Natural killer cell treated with Interleukin-12 subunit alpha and Interleukin-12 subunit beta and Interleukin-15 and Interleukin-18, amount 100 ng/mL, for 72 hours (primary cell): ENCODE measurements around the gene ZNF639. TPM values are rescaled to one million over a fixed set of nuclear protein-coding genes. Genes with fewer than 3 reads are reported as not detected.
A peak's percentile ranks its signal among the peaks of the same experiment; 100 is the strongest.
"Not testable (repeated sequence)": the region's sequence is repeated elsewhere in the genome, so short reads cannot be mapped to it uniquely, and the experiment has no call there.

Experiments
- ATAC-seq, 2 donors: fragments of 150-1000 bp; cut with Tn5 transposase in 1 of 2; sonication (Bioruptor Pico), chemical (Tn5 transposase) in 1 of 2; 2 replicates each; pipeline ENCODE4 v1.10.0; 2021
- DNase-seq: peaks from one replicate; pipeline ENCODE4 v3.0.0; 2022; ENCODE audit warnings: low spot score
- H3K27ac Mint-ChIP-seq, 2 donors: 1 replicate in 1 of 2; 2 replicates in 1 of 2; pipeline ENCODE4 v1.8.0; 2022; ENCODE audit warnings: mixed read lengths in 2 of 2, mild to moderate bottlenecking in 1 of 2, moderate library complexity in 1 of 2
- H3K27me3 Mint-ChIP-seq, 2 donors: 1 replicate in 1 of 2; 2 replicates in 1 of 2; pipeline ENCODE4 v1.8.0; 2022; ENCODE audit warnings: mixed read lengths in 2 of 2
- H3K36me3 Mint-ChIP-seq: one replicate; pipeline ENCODE4 v1.8.0; 2022; ENCODE audit warnings: mixed read lengths
- H3K4me1 Mint-ChIP-seq, 2 donors: 1 replicate in 1 of 2; 2 replicates in 1 of 2; pipeline ENCODE4 v1.8.0; 2022; ENCODE audit warnings: low read depth in 2 of 2, mixed read lengths in 2 of 2, mild to moderate bottlenecking in 1 of 2
- H3K4me3 Mint-ChIP-seq: one replicate; pipeline ENCODE4 v1.8.0; 2022; ENCODE audit warnings: mixed read lengths
- H3K9me3 Mint-ChIP-seq: 2 replicates; pipeline ENCODE4 v1.8.0; 2022; ENCODE audit warnings: mixed read lengths
- total RNA-seq, 2 donors: library from RNA; stranded (reverse); gene quantifications; one replicate each; pipeline ENCODE4 v1.2.3, GENCODE V29; 2022

ZNF639 gene
- total RNA-seq, 2 donors from 2014 or later = 34.2 to 41.7 TPM

DNA sequence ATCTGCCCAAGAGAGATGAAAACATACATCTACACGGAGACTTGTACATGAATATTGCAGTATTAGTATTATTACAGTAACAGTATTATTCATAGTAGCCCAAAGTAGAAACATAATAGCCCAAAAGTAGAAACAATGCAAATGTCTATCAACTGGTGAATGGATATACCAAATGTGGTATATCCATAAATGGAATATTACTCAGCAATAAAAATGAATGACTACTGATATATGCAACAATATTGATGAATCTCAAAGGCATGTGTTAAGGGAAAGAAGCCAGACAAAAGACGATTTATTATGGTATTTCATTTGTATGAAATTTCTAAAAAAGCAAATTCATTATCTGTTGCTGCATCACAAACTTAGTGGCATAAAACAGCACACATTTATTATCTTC, 23.5 kb upstream of the ZNF639 start:
- DNase-seq (no peak), ATAC-seq (no peak)
- Mint-ChIP-seq H3K4me3 (no peak overlapping the region), H3K27me3 (peaks cover 24 to 26% of the 10 kb centered on the region in 2 donors), H3K4me1 (peaks cover 0 to 3% of the 10 kb centered on the region in 2 donors), H3K27ac (no peak overlapping the region), H3K36me3 (no peaks in the 10 kb centered on the region), H3K9me3 (no peaks in the 10 kb centered on the region)

DNA sequence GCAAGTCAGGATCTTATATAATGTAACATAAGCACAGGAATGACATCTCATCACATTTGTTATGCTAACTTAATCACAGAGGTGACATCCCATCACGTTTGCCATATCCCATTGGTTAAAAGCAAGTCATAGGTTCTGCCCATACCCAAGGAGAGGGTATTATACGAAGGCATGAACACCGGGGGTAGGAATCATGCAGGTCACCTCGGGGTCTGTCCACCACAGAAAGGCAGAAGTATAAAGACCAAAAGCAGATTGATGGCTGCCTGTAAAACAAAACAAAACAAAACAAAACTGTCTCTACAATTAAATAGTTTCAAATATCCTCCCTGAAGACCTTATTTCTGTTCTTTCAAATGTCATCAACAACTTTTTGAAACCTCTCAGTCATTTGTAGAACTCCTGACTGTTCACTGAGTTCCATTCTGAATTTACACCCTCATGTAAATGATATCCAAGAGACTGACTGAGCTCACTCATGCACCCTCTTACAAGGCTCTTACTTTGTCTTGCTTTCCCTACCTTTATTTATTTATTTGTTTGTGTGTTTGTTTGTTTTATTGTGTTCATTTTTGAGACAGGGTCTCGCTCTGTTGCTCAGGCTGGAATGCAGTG, 22.7 kb upstream of the ZNF639 start:
- no peaks in the 10 kb centered on the region for H3K9me3 Mint-ChIP-seq
- H3K36me3 Mint-ChIP-seq = no peaks in the 10 kb centered on the region
- ATAC-seq = no peak
- peaks cover 23 to 24% of the 10 kb centered on the region in 2 donors for H3K27me3 Mint-ChIP-seq
- H3K27ac Mint-ChIP-seq = no peak overlapping the region
- DNase-seq = no peak
- H3K4me1 Mint-ChIP-seq = peaks cover 0 to 3% of the 10 kb centered on the region in 2 donors
- H3K4me3 Mint-ChIP-seq = no peak overlapping the region

DNA sequence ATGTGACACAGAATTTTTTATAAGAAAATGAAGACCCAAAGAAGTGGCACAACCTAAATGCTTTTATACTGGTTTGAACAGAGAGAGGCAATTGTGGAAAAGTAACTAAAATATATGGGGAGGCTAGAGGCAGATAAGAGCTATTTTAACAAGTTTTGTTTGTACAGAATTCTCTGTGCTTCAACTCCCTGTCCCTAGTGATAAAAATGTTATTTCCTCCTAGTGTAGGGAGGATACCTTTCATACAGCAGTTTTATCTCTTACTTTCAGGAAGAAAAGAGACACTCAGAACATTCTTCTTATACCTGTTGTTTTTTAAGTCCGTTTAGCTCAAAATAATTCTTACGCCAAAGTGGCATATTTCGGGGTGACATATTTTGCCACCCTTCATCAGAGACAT, 21.2 kb upstream of the ZNF639 start:
- no peak overlapping the region for H3K27ac Mint-ChIP-seq
- H3K27me3 Mint-ChIP-seq = peaks cover 22 to 33% of the 10 kb centered on the region in 2 donors
- H3K36me3 Mint-ChIP-seq = no peaks in the 10 kb centered on the region
- DNase-seq (no peak), ATAC-seq (no peak)
- H3K4me3 Mint-ChIP-seq = no peak overlapping the region
- no peaks in the 10 kb centered on the region for H3K9me3 Mint-ChIP-seq
- H3K4me1 Mint-ChIP-seq = peaks cover 0 to 3% of the 10 kb centered on the region in 2 donors

DNA sequence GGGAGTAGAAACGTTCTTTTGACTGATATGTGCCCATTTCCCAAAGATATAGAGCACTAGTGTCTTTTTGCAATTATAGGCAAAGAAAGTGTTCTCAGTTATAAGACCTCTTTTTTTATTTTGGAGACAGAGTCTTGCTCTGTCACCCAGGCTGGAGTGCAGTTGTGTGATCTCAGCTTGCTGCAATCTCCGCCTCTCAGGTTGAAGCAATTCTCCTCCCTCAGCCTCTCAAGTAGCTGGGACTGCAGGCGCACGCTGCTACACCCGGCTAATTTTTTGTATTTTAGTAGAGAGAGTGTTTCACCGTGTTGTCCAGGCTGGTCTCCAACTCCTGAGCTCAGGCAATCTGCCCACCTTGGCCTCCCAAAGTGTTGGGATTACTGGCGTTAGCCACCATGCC, 20.7 kb upstream of the ZNF639 start:
- Mint-ChIP-seq H3K4me3 (no peak overlapping the region), H3K36me3 (no peaks in the 10 kb centered on the region), H3K4me1 (peaks cover 0 to 3% of the 10 kb centered on the region in 2 donors), H3K9me3 (no peaks in the 10 kb centered on the region), H3K27ac (no peak overlapping the region), H3K27me3 (peaks cover 17 to 28% of the 10 kb centered on the region in 2 donors)
- DNase-seq (no peak), ATAC-seq (no peak)

DNA sequence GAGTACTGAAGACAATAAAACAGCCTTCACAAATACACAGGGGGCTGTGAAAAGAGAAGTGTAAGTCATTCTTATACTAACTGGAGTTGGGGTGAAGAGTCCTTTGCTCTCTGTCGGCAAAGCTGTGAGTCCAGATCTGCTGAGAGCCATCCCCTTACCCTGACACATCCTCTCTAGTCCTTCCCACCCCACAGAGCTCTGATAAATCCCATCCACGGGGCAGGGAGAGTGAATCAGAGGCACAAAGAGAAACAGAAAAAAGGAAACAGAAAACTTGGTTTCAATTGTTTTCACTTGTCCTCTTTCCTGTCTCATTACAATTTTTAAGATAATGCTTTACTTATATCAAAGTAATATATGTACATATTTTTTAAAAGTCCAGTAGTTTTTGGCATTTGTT, 18.2 kb upstream of the ZNF639 start:
- Mint-ChIP-seq H3K27me3 (peaks cover 8 to 18% of the 10 kb centered on the region in 2 donors), H3K27ac (no peak overlapping the region), H3K36me3 (no peaks in the 10 kb centered on the region), H3K4me3 (no peak overlapping the region), H3K4me1 (peaks cover 0 to 3% of the 10 kb centered on the region in 2 donors), H3K9me3 (no peaks in the 10 kb centered on the region)
- ATAC-seq (no peak), DNase-seq (no peak)

DNA sequence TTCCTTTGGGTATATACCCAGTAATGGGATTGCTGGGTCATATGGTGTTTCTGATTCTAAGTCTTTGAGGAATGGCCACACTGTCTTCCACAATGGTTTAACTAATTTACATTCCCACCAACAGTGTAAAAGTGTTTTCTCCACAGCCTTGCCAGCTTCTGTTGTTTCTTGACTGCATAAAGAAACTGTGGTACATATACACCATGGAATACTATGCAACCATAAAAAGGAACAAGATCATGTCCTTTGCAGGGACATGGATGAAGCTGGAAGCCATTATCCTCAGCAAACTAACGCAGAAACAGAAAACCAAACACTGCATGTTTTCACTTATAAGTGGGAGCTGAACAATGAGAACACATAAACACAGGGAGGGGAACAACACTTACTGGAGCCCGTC, 15.5 kb upstream of the ZNF639 start:
- H3K27me3 Mint-ChIP-seq = peaks cover 10 to 26% of the 10 kb centered on the region in 2 donors
- not testable (repeated sequence) for H3K4me3 Mint-ChIP-seq, H3K4me1 Mint-ChIP-seq, ATAC-seq, H3K27ac Mint-ChIP-seq, DNase-seq, H3K36me3 Mint-ChIP-seq, H3K9me3 Mint-ChIP-seq

DNA sequence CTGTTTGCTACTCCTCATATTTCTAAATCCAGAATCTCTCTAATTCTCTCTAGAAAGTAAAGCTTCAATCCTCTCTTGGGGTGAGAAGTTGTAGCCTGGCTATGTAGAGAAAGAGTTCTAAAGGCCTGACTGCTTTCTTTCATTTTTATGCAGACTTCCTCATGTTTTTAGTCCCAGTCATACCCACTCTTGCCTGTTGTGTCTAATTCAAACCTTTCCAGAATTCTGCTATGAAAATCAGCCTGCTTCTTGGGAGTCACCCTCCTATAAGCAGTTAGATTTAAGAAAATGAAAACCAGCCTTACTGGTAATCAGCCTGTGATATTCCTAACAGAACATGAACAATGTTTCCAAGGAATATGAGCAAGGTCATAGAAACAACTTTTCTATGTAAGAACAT, 14.8 kb upstream of the ZNF639 start:
- H3K9me3 Mint-ChIP-seq = no peaks in the 10 kb centered on the region
- H3K27ac Mint-ChIP-seq = no peak overlapping the region
- H3K36me3 Mint-ChIP-seq = no peaks in the 10 kb centered on the region
- peaks cover 0 to 3% of the 10 kb centered on the region in 2 donors for H3K4me1 Mint-ChIP-seq
- ATAC-seq = no peak
- H3K27me3 Mint-ChIP-seq = peaks cover 10 to 26% of the 10 kb centered on the region in 2 donors
- no peak overlapping the region for H3K4me3 Mint-ChIP-seq
- no peak for DNase-seq

DNA sequence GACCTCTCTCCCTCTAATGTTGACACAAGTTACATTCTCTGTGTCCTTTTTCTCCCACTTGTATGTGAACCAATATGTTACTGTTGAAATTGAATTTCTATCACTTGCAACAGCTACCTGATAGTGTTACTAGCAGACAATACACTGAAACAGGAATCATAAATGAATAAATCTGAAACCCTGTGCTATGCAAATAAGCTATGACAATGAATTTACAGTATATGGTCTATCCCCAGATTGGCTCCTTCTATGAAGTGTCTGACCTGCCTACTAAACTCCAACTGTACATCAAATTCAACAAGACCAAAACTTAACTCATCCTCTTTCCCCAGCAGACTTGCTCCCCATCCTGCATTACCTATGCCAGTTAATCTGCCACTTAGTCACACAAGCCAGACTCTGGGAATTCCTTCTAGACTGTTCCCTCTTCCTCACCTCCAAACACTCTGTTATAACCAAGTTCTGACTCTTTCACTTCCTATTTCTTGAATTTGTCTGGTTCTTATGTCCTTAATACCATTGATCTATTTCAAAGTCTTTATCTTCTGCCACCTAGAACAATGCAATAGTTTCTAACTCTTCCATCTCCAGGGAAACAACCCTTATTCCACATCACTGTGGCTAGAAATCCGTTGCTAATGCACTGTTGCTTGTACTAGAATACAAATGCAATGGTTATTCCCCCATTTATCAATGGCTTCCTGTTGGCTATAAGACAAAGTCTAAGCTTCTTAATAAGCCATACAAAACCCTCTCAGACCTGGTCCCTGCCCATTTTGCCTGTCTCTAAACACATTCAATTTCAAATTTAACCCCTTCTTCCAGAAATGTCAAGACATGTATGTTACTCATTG, 13.4 kb upstream of the ZNF639 start:
- no peak for ATAC-seq

DNA sequence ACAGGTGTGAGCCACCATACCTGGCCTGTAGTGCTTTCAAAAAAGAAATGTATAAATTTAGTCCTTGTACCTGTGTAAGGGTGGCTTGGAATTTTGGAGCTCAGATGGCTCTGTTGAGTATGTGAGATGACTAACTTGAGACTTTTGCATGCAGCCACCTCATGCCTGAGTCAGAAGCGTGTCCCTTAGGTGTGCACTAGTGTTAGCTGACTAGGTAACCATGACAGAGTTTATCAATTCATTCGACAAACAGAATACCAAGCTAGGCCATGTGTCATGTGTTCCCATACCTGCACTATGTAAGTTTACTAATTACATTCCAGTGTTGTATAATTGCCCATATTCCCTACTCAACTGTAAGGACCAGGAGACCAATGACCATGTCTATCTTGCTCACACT, 4.0 kb upstream of the ZNF639 start:
- Mint-ChIP-seq H3K27ac (no peak overlapping the region), H3K27me3 (peaks cover 7 to 12% of the 10 kb centered on the region in 2 donors), H3K4me3 (no peak overlapping the region), H3K9me3 (no peaks in the 10 kb centered on the region), H3K36me3 (no peaks in the 10 kb centered on the region), H3K4me1 (peaks cover 12 to 23% of the 10 kb centered on the region in 2 donors)
- DNase-seq (no peak), ATAC-seq (no peak)

More for the DNA sequence above, 13.4 kb upstream of the ZNF639 start:
- DNase-seq = no peak
- Mint-ChIP-seq H3K9me3 (no peaks in the 10 kb centered on the region), H3K27ac (no peak overlapping the region), H3K36me3 (no peaks in the 10 kb centered on the region), H3K4me1 (no peaks in the 10 kb centered on the region), H3K4me3 (no peak overlapping the region), H3K27me3 (peaks cover 12 to 27% of the 10 kb centered on the region in 2 donors)

DNA sequence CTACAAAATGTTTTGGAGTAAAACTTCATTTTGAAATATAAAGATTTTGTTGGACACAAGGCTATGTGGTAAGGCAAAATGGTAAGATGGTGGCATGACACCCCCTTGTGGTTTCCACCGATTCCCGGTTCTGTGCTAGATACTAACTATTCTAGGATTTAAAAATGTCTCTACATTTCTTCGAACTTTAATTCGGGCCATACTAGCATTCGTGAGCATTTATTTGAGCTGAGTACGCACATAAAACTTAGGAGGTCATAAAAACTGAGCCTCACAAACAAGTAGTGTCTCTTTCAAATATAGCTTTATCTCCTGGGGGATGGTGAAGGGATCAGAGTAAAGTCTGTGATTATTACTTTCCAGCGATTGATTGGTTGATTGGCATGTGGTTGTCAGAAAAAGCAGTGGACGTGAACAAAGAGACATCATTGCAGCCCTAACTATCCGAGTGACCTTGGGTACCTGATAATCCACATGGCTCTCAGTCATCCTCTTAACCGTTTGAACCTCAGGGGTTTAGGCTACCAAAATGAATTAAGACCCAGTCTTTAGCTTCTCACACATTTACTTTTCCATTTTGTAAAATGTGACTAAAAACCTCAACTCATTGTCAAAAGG, 1.1 kb upstream of the ZNF639 start:
- Mint-ChIP-seq H3K27me3 (peaks cover 0 to 9% of the 10 kb centered on the region in 2 donors), H3K4me1 (peaks cover 26 to 35% of the 10 kb centered on the region in 2 donors), H3K4me3 (peak overlapping the region; percentile 84), H3K27ac (peak overlapping the region; percentile 71 to 85), H3K36me3 (no peaks in the 10 kb centered on the region), H3K9me3 (no peaks in the 10 kb centered on the region)
- DNase-seq = no peak
- ATAC-seq = no peak

DNA sequence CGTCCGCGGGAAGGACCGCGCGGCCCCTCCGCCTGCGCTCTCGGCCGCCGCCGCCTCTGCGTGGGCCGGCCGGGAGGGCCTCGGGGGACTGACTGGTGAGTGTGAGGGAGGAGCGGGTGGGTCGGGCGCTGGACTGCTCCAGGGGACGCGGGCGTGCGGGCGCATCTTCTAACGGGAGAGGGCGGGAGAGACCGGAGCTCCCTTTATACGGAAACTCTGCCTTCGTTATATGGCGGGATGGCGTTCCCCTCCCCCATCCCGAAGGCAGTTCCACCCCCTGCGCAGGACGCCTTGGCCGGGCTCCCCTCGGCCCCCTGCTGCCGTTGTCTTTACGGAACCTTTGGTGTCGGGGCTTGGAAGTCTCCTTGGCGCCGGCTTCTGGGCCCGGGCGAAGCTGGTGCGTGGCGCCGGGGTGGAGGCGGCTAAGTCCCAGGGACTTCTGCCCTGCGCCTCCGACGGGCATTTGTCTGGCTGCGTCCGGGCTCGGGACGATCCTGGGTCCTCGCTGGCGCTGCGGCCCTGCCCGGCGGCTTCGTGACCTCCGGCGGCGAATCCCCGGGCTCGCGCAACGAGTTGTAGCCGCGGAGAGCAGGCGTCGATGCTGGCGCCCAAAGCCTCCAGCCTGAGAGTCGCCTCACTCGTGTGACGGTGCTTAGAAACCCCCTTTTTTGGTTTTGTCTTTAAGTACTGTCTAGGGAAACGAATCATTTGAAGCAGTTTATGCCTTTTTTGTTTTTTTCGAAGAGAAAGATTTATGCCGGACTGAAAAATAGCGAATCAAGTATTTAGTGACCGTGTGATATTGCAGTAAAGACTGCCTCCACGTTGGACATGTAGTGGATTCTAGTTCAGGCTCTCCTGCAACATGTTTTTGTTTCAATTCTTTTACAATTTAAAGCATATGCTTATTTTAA, 623 bp downstream of the ZNF639 start:
- H3K9me3 Mint-ChIP-seq = no peaks in the 10 kb centered on the region
- H3K4me1 Mint-ChIP-seq = peaks cover 26 to 35% of the 10 kb centered on the region in 2 donors
- peaks cover 0 to 5% of the 10 kb centered on the region in 2 donors for H3K27me3 Mint-ChIP-seq

DNA sequence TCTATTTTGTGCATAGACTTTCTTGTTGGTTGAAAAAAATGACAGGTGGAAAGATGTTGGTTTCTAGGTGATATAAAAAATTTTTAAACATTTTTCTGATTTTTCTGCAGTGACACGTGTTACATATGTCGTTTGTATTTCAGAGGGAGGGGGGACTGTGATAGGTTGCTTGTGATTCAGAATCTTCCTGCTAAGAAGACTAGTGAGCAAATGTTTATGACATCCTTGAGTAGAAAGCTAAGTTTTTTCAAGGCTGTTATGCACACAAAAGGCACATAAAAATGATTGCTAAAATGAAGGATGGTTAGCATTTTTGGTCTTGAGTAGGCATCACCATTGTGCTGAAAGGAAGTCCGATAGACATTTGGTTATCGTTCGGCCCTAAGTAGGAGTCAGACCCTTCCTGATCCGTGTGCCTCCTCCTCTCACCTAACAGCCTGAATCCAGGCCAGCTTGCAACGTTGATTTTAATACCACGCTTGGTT, 1.5 kb downstream of the ZNF639 start:
- no peaks in the 10 kb centered on the region for H3K9me3 Mint-ChIP-seq
- ATAC-seq (no peak), DNase-seq (no peak)
- peak overlapping the region; percentile 85 for H3K4me3 Mint-ChIP-seq
- peak overlapping the region; percentile 81 to 86 for H3K27ac Mint-ChIP-seq
- peaks cover 0 to 2% of the 10 kb centered on the region in 2 donors for H3K27me3 Mint-ChIP-seq
- peaks cover 26 to 35% of the 10 kb centered on the region in 2 donors for H3K4me1 Mint-ChIP-seq
- H3K36me3 Mint-ChIP-seq = no peaks in the 10 kb centered on the region

More for the DNA sequence above, 623 bp downstream of the ZNF639 start:
- peak overlapping the region; percentile 81 to 86 for H3K27ac Mint-ChIP-seq
- H3K36me3 Mint-ChIP-seq = no peaks in the 10 kb centered on the region
- ATAC-seq (peak; percentile 64 to 80), DNase-seq (peak; percentile 77)
- H3K4me3 Mint-ChIP-seq = peak overlapping the region; percentile 85

DNA sequence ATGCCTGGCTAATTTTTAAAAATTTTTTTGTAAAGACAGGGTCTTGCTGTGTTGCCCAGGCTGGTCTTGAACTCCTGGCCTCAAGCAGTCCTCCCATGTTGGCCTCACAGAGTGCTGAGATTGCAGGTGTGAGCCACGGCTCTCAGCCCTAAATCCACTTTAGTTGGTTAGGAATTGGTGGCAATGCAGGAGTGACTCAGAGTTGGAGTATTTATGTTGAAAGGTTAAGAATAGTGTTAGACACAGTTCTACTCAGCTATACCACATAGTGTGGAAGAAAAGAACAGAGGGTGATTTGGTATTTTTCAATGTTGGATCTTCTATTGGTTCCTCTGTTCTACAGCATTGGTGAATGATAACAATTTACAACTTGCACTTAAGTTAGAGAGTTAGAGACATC, 7.6 kb downstream of the ZNF639 start:
- peaks cover 0 to under 1% of the 10 kb centered on the region in 2 donors for H3K4me1 Mint-ChIP-seq
- no peak for DNase-seq
- H3K27me3 Mint-ChIP-seq = no peaks in the 10 kb centered on the region
- H3K4me3 Mint-ChIP-seq = no peak overlapping the region
- ATAC-seq = no peak
- no peaks in the 10 kb centered on the region for H3K9me3 Mint-ChIP-seq
- peaks cover 26% of the 10 kb centered on the region for H3K36me3 Mint-ChIP-seq
- no peak overlapping the region for H3K27ac Mint-ChIP-seq
